ENCODE data around the gene ABHD2.

DNA sequence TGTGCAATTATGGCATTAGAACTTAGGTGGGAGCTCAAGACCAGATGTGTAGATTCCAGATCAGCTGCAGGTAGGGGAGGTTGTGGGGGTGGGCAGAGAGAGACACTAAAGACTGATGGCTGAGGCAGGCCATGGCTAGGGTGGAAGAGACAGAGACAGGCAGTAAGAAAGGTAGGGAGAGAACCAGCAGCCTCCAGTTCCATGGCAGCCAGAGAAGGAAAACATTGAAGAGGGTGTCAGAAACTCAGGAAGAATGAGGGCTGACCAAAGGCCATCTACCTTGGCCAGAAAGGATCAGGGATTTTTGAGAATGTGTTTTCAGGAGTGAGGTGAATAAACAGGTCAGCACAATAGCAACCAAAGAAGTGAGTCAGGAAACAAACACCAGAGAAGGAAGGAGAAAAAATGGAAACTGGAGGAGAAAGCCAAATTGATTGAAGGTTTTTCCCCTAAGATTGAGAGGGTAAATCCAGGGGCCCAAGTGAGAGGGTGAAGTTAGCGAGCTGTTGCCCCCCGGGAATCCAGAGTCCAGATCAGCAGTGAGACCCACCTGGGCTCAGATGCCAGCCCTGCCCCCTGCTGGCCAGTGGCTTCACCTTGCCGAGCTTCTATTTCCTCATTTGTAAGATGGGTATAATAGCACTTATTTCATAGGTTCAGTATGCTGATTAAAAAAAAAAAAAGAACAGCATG, 41.0 kb downstream of the ABHD2 start:
- TF ChIP-seq CTCF (IDR thresholded peaks at IDR 0.05; ENCODE audit: low read depth, low read length) = peak; percentile 76
- TF ChIP-seq POLR2A (IDR thresholded peaks at IDR 0.05; ENCODE audit: extremely low read depth, insufficient read length) = no peak
- TF ChIP-seq, protein P1, sequence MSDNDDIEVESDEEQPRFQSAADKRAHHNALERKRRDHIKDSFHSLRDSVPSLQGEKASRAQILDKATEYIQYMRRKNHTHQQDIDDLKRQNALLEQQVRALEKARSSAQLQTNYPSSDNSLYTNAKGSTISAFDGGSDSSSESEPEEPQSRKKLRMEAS (IDR thresholded peaks at IDR 0.05; ENCODE audit: low read depth, low read length) = no peak
- no peak for TF ChIP-seq MYC (IDR thresholded peaks at IDR 0.05; ENCODE audit: low read depth, low read length)
